T follicular helper cell (primary cell): ENCODE results near the gene CARD19.
A peak's percentile ranks its signal among the peaks of the same experiment; 100 is the strongest.
"Not testable (repeated sequence)": the region's sequence is repeated elsewhere in the genome, so short reads cannot be mapped to it uniquely, and the experiment has no call there.

ENCODE experiments used
- DNase-seq: peaks from one replicate; pipeline ENCODE4 v3.0.0-alpha.2; 2020; ENCODE audit warnings: low read depth

The CARD19 gene

DNA sequence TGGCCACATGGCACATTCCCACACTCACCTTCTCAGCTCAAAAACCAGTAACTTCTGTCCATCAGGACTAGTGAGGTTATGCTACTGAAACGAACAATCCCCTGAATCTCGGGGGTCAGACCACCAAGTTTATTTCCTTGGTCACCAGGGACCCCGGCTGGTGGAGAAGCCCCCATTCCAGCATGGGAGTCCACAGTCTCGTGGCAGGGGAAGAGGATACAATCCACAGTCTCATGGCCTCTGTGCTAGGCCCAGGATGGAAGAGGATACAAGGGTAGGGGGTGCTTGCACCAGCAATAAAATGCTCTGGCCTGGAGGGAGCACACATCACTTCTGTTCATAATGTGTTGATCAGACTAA lies 7.4 kb upstream of the CARD19 start:
- DNase-seq, result no peak

DNA sequence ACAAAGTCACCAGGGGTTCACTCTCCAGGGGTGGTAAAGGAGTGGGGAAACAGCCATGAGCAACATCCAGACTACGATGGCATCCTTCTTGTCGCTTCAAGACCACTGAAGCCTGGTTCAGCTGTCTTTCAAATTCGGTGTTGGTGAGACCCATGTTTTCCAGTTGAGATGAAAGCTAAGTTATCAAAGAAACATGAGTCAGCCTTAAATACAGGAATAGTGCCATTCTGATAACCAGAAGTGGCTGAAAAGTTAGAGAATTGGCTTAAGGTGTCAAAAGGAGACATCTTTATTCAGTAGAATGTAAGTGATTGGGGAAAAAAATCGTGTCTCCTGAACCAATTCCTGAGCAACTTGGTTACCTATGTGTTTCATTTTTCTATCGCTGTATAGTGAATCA lies 7.0 kb upstream of the CARD19 start:
- no peak for DNase-seq

DNA sequence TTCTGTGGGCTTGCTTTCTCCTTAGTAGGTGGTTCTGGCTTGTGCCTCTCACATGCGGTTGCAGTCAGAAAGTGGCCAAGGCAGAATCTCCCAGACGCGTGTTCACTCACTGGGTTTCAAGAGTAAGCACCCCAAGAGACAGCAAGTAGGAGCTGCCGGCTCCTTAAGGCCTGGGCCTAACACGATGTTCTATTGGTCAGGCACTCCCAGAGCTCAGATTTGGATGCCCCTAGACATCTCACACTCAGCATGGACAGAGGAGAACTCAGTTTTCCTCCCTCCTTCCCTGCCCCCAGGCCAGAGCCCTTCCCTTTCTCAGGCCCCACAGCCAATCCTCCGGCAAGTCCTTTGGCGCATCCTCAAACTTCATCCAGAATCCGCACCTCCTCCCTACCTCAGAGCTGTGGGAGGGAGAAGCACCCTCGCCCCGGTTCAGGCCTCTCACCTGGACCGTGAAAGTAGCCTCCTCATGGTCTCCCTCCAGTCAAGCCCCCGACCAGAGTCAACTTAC lies 6.5 kb upstream of the CARD19 start:
- no peak for DNase-seq

DNA sequence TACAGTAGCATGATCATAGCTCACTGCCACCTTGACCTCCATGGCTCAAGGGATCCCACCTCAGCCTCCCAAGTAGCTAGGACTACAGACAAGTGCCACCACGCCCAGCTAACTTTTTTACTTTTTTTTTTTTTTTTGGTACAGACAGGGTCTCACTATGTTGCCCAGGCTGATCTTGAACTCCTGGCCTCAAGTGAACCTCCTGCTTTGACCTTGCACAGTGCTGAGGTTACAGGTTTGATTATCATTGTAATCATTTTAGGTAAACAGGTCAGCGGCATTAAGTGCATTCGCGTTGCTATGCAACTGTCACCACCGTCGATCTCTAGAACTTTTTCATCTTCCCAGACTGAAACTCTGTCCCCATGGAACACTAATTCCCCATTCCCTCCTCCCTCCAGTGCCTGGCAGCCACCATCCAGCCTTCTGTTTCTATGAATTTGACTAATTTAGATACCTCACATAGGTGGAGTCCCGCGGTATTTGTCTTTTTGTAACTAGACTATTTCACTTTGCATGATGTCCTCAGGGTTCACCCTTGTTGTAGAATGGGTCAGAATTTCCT lies 5.8 kb upstream of the CARD19 start:
- no peak for DNase-seq

DNA sequence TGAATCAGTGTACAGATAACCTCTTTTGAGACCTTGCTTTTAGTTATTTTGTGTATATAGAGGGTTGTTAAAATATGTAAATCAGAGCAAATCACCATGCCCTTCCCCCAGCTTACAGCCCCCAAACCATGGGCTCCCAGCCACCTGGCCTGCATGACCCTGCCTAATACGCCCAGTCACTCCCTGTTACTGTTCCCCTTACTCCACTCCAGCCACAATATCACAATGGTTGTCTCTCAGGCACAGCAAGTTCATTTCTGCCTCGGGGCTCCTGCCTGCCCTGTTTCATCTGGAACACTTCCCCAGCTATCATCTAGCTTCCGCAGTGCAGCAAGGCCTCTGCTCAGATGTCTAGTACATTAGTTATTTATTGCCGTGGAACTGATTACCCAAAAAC lies 5.0 kb upstream of the CARD19 start:
- DNase-seq, result no peak

DNA sequence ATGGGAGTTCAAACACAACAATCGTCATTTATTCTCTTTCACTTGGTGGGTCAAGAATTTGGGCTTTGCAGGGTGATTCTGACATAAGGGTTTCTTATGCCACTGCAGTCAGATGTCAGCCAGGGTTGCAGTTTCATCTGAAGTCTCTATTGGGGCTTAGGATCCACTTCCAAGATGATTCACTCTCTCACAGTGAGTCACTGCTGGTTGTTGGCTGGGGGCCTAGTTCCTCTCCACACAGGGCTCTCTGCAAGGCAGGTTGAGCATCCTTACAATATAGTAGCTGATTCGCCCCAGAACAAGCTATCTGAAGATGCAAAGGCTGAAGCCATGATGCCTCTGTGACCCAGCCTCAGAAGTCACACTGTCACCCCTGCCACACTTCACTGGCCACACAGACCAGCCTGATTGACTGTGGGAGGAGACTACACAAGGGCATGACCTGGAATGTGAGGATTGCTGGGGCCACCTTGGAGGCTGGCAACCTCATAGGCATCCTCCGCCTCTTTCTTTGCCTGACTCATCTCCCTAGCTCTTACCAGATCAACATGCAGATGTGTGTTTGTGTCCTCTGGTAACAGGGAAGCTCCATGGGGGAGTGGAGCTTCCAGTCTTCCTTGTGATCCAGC lies 4.5 kb upstream of the CARD19 start:
- no peak for DNase-seq

DNA sequence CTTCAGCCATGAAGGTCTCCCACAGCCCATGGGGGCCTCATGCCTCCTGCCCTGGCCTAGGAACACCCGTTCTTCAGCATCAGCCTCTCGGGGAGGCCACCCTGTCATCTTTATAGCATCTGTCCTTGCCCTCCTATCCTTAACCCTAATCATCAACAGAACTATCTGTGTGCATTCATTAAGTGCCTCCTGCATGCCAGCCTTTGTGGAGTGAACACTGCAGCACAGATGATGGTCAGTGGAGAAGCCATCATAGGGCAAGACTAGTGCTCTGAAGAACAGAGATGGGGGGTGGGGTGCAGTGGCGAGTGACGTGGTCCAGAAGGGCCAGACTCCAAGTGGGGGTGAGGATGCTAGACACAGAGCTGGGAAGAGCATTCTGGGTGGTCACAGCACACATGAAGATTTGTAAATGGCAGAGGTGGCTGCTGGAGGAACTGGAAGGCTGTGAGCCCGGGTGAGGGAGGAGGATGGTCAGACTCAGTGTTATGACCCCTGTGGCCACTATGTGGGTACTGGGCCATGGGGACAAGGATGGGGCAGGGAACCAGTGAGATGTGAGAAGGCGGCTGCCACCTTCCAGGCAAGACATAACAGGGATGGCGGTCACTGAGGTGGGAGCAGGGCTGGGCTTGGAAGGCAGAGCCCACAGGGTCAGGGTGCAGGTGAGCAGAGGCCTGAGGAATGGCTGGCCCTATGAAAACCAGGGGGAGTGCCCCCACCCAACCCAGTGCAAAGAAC lies 3.6 kb upstream of the CARD19 start:
- no peak for DNase-seq

DNA sequence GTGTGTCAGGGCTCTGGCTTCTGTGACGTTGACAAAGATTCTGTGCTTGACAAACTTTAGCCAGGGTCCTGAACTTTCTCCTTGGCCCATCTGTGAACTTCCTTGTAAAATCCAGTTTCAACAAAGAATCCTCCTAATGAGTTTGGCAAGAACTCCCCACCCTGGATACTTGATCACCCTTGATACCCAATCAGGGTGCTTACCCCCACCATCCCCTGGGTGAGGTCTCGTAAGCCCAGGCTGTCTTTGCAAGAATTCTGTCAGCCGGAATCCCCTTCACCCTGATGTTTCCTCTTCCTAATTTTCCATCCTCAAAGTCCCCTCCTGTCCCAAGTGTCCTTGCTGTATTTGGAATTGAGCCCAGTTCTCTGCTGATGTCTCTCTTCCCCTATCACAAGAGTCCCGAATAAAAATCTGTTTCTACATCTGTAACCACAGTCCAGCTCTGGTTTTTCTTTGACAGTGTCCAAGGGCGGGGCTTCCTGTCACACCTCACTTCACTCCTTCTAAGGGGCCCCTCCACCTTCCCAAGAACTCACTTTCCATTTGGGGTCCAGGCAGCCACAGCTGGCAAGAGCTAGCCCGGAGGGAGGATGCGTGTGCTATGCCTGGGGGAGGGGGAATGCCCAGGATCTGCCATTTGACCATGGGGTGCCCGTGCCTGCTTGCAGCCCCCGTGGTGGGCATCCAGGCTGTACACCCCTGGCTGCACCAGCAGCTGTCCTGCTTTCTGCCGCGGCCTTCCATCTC lies 2.7 kb upstream of the CARD19 start:
- no peak for DNase-seq

DNA sequence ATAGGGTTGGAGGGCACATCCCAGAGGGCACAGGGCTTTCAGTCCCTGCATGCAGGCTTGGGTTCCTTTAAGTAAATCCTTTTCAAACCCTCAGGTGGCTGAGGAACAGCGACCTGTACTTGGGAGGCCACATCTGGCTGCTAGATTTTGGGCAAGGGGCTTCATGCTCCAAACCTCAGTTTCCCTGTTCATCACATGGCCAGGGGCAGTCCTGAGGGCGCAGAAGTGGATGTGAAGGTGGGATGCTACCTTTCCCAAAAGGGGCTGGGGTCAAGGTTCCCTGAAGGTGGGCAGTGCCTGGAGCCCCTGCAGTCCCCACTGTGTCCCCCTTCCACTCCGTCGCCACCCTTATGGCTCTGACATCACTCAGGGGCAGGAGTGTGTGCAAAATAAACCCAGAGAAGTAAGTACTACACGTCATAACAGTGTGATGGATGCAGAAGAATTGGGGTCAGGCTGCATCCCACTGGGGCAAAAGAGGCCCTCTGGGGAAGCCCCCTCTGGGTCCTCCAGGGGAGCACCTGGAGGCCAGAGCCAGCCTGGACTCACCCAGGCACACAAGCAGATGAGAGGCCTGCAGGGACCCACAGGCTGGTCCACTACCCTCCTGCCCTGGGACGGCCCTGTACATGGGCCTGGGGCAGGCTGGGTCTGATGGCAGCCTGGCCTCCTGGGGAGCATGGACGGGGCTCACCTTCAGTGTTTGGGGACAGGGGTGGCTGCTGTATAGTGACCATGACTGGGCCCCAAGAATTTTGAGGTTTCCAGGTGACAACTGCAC lies 1.9 kb upstream of the CARD19 start:
- DNase-seq, result no peak

DNA sequence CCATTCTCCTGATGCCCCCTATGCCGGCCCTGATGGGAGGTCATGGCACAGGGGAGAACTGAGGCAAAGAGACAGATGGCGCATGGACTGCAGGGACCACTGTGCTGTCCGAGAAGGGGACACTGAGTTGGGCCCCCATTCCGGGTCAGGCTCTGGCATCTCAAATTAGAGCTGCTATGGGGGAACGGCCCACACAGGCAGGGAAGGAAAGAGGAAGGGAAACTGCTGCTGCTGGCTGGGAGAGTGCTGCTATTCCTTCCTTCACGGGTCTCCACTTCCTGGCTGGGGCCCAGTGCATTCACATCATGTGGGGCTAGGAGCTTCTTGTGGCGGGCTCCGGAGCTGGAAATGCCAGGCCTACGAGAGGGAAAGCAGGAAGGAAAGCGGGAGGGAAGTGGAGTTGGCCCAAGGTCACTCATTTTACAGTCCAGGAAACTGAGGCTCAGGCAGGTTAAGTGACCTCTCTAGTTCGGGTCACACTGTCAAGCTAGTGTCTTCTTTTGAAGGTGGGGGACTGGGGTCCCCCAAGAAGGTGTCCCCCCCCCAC lies 1.3 kb upstream of the CARD19 start:
- DNase-seq, result no peak

DNA sequence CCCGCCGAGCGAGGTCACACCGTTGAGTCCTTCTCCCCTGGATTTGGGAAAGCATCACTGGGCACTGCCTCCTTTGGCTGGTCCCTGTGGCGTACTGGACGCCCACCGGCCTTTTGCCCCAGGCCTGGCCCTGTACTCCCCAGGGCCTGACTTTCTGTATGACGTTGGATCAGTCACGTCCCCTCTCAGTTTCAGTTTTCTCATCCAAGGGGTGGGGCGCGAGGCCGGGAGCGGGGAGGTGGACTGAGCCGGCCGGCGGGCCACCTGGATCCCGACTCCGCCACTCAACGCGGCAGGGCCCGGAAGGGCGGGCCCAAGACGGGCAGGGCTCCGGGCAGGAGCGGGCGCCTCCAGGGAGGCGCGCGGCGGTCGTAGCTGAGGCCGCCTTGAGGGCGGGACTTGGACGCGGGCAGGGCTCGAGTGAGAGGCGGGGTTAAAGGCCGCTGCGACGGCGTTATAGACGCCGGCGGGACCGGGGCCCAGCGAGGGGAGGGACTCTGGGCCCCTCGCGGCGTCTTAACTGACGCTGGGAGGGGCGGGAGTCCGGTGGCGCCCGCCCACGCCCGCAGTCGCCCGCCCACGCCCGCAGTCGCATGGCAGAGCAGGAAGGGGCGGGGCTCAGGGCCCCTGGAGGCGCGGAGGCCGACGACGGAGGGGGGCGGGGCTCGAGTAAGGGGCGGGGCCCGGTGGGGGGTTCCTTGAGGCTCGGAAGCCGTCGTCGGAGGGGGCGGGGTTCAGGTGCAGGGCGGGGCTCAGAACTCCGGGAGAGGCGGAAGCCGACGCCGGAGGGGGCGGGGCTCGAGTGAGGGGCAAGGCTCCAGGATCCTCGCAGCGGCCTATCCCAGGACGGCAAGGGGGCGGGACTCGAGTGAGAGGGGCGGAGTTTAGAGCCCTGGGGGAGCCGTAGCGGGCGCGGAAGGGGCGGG lies 549 bp upstream of the CARD19 start:
- DNase-seq, result peak; percentile 100

DNA sequence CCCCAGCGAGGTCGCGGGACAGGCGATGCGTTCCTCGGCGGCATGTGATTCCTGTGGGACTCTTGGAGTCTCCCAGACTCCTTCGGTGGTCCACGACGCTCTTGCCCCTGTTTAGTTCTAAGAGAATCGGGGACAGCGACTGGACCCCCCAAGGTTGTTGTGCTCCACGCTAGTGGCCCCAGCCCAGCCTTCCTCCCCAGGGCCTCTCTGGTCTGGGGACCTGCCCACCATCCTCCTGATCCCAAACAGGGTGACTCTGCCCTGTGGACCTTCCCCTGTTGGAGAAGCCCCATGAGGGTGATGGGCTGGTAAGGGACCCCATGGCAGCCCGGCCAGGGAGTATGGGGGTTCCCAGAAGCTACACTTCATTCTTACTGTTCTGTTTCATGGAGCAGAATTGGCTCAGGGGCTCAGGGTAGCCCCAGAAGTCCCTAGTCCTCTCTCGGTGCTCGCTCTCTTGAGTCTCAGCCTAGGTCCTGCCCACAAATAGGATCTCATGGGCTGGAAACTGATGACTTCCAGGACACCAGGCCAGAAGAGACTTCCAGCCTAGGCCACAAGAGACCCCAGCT lies 880 bp downstream of the CARD19 start:
- DNase-seq, result no peak

DNA sequence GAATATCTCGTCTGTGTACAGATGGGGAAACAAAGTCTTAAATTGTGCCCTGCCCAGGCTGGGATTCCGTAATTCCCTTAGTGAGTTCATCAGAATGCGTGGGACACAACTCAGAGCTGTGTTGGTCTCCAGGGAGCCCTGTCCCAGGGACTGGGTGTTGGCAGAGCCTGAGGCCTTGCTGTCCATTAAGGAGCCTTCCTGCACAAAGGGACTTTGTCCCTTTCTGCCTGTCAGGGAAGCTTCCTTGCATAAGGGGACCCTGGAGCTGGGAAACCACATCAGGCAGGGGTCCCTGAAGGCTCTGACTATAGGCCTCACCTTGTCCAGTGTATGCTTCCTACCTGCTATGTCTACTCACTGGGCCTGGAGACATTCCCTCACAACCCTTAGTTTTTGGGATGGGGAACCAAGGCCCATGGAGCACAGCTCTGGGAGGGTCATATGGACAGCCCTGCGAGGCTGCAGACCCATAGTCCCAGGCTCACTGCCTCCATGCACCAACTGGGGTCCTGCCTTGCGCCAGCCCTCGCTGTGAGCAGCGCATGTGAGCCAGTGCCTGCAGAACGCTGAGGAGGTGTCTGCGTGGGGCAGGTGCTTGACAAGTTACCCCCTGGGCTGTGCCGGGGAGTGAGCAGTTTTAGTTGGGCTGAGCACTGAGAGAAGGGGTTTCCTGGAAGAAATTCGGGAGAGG lies 1.6 kb downstream of the CARD19 start:
- no peak for DNase-seq

DNA sequence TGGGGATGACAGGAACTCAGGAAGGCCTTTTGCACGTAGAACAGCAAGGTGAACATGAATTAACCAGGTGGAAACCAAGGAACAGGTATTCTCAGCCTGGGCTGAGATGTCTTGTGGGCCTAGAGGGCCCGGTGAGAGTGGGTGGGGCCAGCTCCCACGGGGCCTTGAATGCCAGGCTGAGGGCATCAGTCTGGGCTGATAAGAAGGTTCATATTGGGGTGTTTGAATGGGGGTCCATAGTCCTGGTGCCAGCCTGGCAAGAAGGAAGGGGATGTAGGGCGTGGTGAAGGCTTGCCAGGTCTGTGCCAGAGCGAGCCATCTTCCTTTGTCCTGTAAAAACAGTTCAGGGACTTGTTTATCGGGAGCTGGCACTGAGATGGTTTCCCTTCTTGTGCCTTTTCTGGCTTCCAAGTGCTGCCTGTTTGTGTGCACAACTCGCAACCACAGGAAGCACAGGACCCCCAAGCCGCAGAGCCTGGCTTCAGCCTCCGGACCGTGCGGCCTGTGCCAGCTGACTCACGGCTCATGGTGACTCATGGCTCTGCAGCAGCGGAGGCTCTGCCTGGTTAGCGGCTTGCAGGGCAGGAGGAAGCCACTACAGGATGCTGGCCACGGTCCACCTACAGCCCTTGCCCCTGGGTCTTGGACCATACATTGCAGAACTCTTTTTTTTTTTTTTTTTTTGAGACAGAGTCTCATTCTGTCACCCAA lies 2.4 kb downstream of the CARD19 start:
- DNase-seq, result no peak

DNA sequence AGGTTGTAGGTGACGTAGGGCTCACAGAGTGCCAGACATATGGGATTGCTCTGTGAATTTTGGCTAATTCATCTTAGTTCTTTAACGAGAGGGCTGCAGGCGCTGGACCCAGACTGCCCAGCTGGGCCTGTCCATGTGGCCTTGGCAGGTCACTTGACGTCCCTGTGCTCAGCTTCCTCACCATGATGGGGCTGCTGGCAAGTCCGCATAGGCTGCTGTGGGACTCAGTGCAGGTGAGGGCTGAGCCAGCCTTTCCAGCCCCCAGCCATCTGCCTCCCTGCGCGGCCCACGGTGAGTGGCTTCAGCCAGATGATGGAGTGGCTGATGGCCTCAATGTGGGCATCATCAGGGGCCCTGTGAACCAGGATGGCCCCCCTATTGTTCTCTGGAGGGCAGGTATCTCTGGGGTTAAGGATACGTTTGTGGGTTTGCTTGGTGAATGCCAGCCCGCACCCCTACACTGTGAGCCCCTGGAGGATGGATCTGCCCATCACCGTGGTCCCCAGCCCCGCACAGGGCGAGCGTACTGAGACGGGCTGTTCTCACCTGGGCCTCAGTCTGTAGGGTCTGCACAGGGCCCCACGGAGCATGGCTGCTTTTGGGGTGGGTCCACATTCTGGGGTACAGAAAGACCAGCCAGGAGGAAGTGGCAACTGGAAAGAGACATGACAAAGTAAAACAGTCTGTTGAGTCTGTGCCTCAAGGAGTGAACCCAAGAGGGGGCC lies 3.7 kb downstream of the CARD19 start:
- no peak for DNase-seq

DNA sequence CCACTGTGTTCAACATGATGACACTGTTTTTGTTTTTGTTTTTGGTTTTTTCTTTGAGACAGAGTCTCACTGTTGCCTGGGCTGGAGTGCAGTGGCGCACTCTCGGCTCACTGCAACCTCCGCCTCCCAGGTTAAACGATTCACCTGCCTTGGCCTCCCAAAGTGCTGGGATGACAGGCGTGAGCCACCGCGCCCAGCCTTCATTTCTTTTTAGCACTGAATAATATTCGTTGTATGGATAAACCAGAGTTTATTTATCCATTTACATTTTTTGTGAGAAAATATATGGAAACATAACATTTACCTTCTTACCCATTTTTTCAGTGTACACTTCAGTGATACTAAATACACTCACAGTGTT lies 4.2 kb downstream of the CARD19 start:
- no peak for DNase-seq

DNA sequence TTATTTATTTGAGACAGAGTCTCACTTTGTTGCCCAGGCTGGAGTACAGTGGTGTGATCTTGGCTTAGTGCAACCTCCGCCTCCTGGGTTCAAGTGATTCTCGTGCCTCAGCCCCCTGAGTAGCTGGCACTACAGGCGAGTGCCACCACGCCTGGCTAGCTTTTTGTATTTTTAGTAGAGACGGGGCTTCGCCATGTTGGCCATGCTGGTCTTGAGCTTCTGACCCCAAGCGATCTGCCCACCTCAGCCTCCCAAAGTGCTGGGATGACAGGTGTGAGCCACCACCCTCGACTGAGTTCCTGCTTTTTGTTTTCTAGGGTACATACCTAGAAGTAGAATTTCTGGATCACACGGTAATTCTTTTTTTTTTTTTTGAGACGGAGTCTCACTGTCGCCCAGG lies 5.1 kb downstream of the CARD19 start:
- DNase-seq, result not testable (repeated sequence)

DNA sequence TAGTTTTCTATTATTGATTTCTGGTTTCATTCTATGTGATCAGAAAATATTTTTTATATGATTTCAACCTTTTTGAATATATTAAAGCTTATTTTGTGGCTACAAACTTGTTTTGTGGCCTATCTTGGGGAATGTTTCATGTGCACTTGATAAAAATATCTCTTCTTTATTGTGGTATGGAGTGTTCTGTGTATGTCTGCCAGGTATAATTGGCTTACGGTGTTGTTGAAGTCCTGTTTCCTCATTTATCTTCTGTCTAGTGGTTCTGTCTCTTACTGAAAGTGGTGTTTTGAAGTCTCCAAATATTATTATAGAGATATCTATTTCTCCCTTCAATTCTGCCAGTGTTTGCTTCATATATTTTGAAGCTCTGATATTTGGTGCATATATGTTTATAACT lies 9.6 kb downstream of the CARD19 start:
- DNase-seq, result no peak
